OCI-LY3 (cell line): ENCODE data around the gene CA6.

ENCODE experiments used
- H2AFZ ChIP-seq: fragments of 200-600, 300-600 bp; shearing (Covaris generic); 2 replicates; pipeline ENCODE4 v1.6.0; 2014; ENCODE audit warnings: antibody characterized with exemption, low read depth, low read length
- H3K27ac ChIP-seq: fragments of 200-600, 300-600 bp; sonication (generic); 2 replicates; pipeline ENCODE4 v1.5.1; 2014; ENCODE audit warnings: mild to moderate bottlenecking, low read length, moderate library complexity, mixed read lengths
- H3K27me3 ChIP-seq: fragments of 200-600, 300-600 bp; sonication (generic); 2 replicates; pipeline ENCODE4 v1.6.1; 2014; ENCODE audit warnings: low read depth, low read length, mixed read lengths
- H3K36me3 ChIP-seq: fragments of 200-600, 300-600 bp; sonication (generic); replicated peaks from 2 replicates; pipeline ENCODE3; 2014; ENCODE audit warnings: low read depth, low read length, mixed read lengths
- H3K4me1 ChIP-seq: fragments of 300-600, 200-600 bp; sonication (generic); 2 replicates; pipeline ENCODE4 v1.6.1; 2014; ENCODE audit warnings: low read length, mixed read lengths
- H3K4me2 ChIP-seq: fragments of 200-600, 300-600 bp; sonication (generic); 2 replicates; pipeline ENCODE4 v1.6.1; 2014; ENCODE audit warnings: low read length, mixed read lengths
- H3K4me3 ChIP-seq: fragments of 300-600, 200-600 bp; sonication (generic); 2 replicates; pipeline ENCODE4 v1.5.1; 2014; ENCODE audit warnings: antibody characterized with exemption, mild to moderate bottlenecking, low read length, moderate library complexity
- H3K79me2 ChIP-seq: fragments of 300-600, 200-600 bp; shearing (Covaris generic); 2 replicates; pipeline ENCODE4 v1.6.1; 2014; ENCODE audit warnings: mild to moderate bottlenecking, low read length, mixed read lengths
- H3K9ac ChIP-seq: fragments of 300-600, 200-600 bp; shearing (Covaris generic); 2 replicates; pipeline ENCODE4 v1.6.0; 2014; ENCODE audit warnings: mild to moderate bottlenecking, low read length, moderate library complexity
- H3K9me3 ChIP-seq: fragments of 200-600, 300-600 bp; shearing (Covaris generic); 2 replicates; pipeline ENCODE4 v1.6.1; 2014; ENCODE audit warnings: low read length, mixed read lengths; ENCODE audit not compliant: insufficient read depth
- H4K20me1 ChIP-seq: fragments of 200-600, 300-600 bp; sonication (generic); 2 replicates; pipeline ENCODE4 v1.6.1; 2016; ENCODE audit warnings: low read length, mixed read lengths; ENCODE audit not compliant: insufficient read depth
- EZH2phosphoT487 ChIP-seq: fragments of 200-600 bp; shearing (Covaris generic); IDR thresholded peaks from 2 replicates; pipeline ENCODE4 v1.6.1; 2018; ENCODE audit warnings: antibody characterized with exemption, mixed run types, low read depth
- TF ChIP-seq, protein P1 (sequence below): fragments of 200-600, 300-600 bp; sonication (generic); IDR thresholded peaks from 2 replicates; pipeline ENCODE4 v1.5.1; 2014; ENCODE audit warnings: antibody characterized with exemption, low read length, low read depth

Gene CA6

DNA sequence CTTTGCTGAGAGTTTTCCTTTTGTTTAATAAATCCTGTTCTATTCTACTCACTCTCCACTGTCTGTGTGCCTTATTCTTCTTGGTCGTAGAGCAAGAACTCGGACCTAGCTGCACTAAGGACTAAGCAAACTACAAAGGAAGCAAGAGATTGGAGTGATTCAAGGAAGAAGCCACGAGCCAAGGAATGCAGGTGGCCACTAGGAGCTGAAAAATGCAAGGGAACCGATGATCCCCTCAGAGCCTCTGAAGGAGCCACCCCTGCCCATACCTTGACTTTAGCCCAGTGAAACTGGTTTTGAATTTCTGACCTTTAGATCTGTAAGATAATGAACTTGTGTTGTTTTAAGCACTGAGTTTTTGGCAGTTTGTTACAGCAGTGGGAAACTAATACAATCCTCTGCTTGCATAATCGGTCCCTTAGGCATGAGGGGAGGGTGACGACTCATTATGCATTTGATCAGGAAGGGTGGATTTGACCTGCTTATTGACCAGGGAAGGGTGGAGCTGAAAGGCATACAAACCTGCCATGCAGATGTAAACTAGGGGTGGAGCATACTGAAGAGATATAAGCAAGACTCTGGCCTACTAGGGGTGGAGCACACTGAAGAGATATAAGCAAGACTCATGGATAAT, 6.2 kb upstream of the CA6 start:
- H3K4me1 ChIP-seq, result no peaks in the 10 kb centered on the region
- H3K9ac ChIP-seq, result no peak overlapping the region
- no peak overlapping the region for H3K4me2 ChIP-seq
- H3K79me2 ChIP-seq, result no peaks in the 10 kb centered on the region
- H2AFZ ChIP-seq, result no peak overlapping the region
- no peak overlapping the region for H3K27ac ChIP-seq
- no peak overlapping the region for H3K4me3 ChIP-seq
- H3K27me3 ChIP-seq, result no peaks in the 10 kb centered on the region
- TF ChIP-seq, protein P1, sequence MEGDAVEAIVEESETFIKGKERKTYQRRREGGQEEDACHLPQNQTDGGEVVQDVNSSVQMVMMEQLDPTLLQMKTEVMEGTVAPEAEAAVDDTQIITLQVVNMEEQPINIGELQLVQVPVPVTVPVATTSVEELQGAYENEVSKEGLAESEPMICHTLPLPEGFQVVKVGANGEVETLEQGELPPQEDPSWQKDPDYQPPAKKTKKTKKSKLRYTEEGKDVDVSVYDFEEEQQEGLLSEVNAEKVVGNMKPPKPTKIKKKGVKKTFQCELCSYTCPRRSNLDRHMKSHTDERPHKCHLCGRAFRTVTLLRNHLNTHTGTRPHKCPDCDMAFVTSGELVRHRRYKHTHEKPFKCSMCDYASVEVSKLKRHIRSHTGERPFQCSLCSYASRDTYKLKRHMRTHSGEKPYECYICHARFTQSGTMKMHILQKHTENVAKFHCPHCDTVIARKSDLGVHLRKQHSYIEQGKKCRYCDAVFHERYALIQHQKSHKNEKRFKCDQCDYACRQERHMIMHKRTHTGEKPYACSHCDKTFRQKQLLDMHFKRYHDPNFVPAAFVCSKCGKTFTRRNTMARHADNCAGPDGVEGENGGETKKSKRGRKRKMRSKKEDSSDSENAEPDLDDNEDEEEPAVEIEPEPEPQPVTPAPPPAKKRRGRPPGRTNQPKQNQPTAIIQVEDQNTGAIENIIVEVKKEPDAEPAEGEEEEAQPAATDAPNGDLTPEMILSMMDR, result no peak
- no peak for TF ChIP-seq EZH2phosphoT487
- H3K9me3 ChIP-seq, result no peaks in the 10 kb centered on the region
- H3K36me3 ChIP-seq, result no peaks in the 10 kb centered on the region
- H4K20me1 ChIP-seq, result no peaks in the 10 kb centered on the region

DNA sequence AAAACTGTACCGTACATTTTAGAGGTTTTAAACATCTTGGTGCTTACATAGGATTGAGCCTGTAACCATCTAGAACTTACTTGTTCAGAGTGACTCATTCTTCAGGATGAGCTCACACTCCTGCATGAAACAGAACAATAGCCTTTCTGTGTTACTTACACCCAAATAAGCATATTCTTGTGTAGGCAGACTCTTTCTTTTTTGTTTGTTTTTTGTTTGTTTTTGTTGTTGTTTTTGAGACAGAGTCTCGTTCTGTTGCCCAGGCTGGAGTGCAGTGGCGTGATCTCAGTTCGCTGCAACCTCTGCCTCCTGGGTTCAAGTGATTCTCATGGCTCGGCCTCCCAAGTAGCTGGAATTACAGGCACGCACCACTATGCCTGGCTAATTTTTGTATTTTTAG, 3.8 kb upstream of the CA6 start:
- H3K4me2 ChIP-seq, result no peak overlapping the region
- no peak overlapping the region for H3K4me3 ChIP-seq
- H4K20me1 ChIP-seq, result no peaks in the 10 kb centered on the region
- no peak overlapping the region for H2AFZ ChIP-seq
- TF ChIP-seq EZH2phosphoT487, result no peak
- TF ChIP-seq, protein P1, result no peak
- no peak overlapping the region for H3K9ac ChIP-seq
- no peaks in the 10 kb centered on the region for H3K79me2 ChIP-seq
- H3K4me1 ChIP-seq, result no peaks in the 10 kb centered on the region
- H3K27me3 ChIP-seq, result no peaks in the 10 kb centered on the region
- H3K9me3 ChIP-seq, result no peaks in the 10 kb centered on the region
- no peak overlapping the region for H3K27ac ChIP-seq
- no peaks in the 10 kb centered on the region for H3K36me3 ChIP-seq

DNA sequence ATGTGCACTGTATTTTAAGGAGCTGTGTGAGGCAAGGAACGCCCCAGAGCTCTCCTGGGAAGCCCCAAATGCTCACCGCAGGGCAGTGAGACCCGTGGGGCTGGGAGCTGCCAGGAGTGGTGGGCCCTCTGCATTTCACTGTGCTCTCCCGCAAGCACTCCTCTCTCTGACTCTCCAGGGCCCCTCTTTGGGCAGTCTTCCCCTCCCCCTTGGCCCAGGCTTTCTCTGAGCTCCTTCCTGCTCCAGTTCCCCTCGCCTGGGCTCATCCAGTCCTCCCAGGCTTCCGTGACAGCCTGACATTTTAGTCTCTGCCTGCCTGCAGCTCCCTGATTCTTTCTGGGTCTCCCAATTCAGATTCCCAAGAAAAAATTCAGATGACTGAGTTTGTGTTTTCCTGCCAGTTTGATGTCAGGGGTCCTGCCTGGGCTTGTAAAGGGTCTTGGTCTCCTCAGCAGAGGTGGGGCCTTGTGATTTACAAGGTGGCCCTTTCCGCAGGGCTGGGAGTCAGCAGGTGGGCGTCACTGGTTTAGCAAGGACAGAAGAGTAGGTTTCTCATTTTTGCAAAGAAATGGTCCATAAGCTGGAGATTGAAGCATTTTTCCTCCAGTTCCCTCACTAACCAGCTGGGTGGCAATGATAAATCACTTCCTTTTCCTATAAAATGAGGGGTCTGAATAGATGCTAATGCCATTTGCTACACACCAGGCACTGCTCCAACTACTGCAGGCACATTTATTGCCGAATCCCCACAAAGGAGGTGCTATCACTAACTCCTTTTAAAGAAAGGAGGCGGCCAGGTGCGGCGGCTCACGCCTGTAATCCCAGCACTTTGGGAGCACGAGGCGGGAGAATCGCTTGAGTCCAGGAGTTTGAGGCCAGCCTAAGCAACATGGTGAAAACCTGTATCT, 1.9 kb upstream of the CA6 start:
- H3K4me3 ChIP-seq, result no peak overlapping the region
- no peaks in the 10 kb centered on the region for H3K36me3 ChIP-seq
- no peak overlapping the region for H3K9ac ChIP-seq
- H3K27ac ChIP-seq, result no peak overlapping the region
- H2AFZ ChIP-seq, result no peak overlapping the region
- no peaks in the 10 kb centered on the region for H3K27me3 ChIP-seq
- no peak for TF ChIP-seq EZH2phosphoT487
- TF ChIP-seq, protein P1, result no peak
- H3K4me2 ChIP-seq, result no peak overlapping the region
- no peaks in the 10 kb centered on the region for H4K20me1 ChIP-seq
- H3K4me1 ChIP-seq, result no peaks in the 10 kb centered on the region
- no peaks in the 10 kb centered on the region for H3K9me3 ChIP-seq
- no peaks in the 10 kb centered on the region for H3K79me2 ChIP-seq

DNA sequence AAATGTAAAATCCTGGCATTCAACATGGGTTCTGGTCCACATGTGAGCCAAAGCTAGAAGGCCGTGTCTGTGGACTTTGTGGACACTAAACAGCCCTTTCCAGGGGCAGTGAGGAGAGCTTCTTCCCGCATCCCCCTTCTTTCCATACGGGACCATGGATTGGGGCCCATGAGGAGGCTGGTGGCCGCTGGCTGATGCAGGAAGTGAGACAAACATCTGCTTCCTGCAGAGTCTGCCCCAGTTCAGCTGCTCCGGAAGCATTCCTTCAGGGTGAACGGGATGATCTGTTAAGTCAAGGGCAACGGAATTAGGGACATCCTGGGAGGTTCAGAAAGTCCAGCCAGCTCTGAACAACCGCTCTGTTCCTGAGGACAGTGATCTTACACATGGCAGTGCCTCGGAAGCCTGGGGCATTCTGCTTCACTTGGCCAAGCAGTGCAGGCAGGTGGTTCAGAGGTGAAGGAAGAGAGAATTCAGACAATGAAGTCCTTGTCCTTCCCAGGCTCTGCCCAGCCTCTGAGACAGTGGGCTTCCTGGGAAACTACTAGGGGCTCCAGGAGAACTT, 1.5 kb downstream of the CA6 start:
- Histone ChIP-seq H3K36me3 (no peaks in the 10 kb centered on the region), H2AFZ (no peak overlapping the region), H3K4me3 (no peak overlapping the region), H3K79me2 (no peaks in the 10 kb centered on the region), H3K4me1 (no peaks in the 10 kb centered on the region), H3K9ac (no peak overlapping the region), H3K4me2 (no peak overlapping the region), H3K27me3 (no peaks in the 10 kb centered on the region), H3K9me3 (no peaks in the 10 kb centered on the region), H3K27ac (no peak overlapping the region), H4K20me1 (no peaks in the 10 kb centered on the region)
- TF ChIP-seq, protein P1, result no peak
- no peak for TF ChIP-seq EZH2phosphoT487
